A549 (cell line): Measurements from ENCODE around the gene CDC5L. TPM values are rescaled to one million over a fixed set of nuclear protein-coding genes. Genes with fewer than 3 reads are reported as not detected.

ENCODE experiments used
- ATAC-seq, 2 experiments: fragments of 200-7000 bp in 1 of 2; fragments of >200 bp in 1 of 2; cut with Nextera tagmentation in 1 of 2; cut with Tn5 transposase in 1 of 2; 3 replicates each; pipeline versions ENCODE4 v1.8.0 to v1.9.1; 2018 to 2020; ENCODE audit warnings: mild to moderate bottlenecking in 1 of 2, moderate library complexity in 1 of 2
- CTCF ChIA-PET: fragments of 300-600 bp; sonication (Branson Sonifier 250); formaldehyde crosslinking; extraction: SDS; loops from one replicate; lab custom pipeline; 2021; ENCODE audit warnings: antibody characterized with exemption, inconsistent platforms; lab: Yijun Ruan, JAX
- POLR2A ChIA-PET: fragments of 350-600 bp; formaldehyde crosslinking; extraction: SDS; loops from one replicate; lab custom pipeline; 2021; ENCODE audit warnings: antibody characterized with exemption, inconsistent platforms; lab: Yijun Ruan, JAX
- DNase-seq, 2 experiments: peaks; one replicate each; pipeline versions ENCODE4 v3.0.0 to v3.0.0-alpha.2; 2011 to 2016; ENCODE audit warnings: low read depth in 1 of 2, low spot score in 1 of 2
- FAIRE-seq: peaks from 2 replicates; lab custom pipeline; 2011; peaks lifted over from hg19 to GRCh38; lab: Jason Lieb, UNC
- H3K27ac ChIP-seq, 2 experiments: fragments of >200 bp; sonication (Bioruptor Twin); formaldehyde crosslinking; 3 replicates each; pipeline ENCODE4 v1.5.1; 2016 to 2017
- H3K4me1 ChIP-seq: fragments of >200 bp; sonication (Bioruptor Twin); formaldehyde crosslinking; 3 replicates; pipeline ENCODE4 v1.6.1; 2016
- H3K4me2 ChIP-seq: fragments of >200 bp; sonication (Bioruptor Twin); formaldehyde crosslinking; 3 replicates; pipeline ENCODE4 v1.6.1; 2016
- H3K4me3 ChIP-seq: fragments of >200 bp; sonication (Bioruptor Twin); formaldehyde crosslinking; 3 replicates; pipeline ENCODE4 v1.5.1; 2016
- H3K9me3 ChIP-seq: fragments of >200 bp; sonication (Bioruptor Twin); formaldehyde crosslinking; 3 replicates; pipeline ENCODE4 v1.6.1; 2016
- CBX2 ChIP-seq: fragments of 200-600 bp; sonication (generic); IDR thresholded peaks from 2 replicates; pipeline ENCODE4 v1.6.1; 2016; ENCODE audit warnings: low read depth, mild to moderate bottlenecking, borderline replicate concordance
- CBX8 ChIP-seq: fragments of 200-600 bp; sonication (generic); IDR thresholded peaks from 2 replicates; pipeline ENCODE4 v1.6.1; 2016
- CEBPB ChIP-seq, 2 experiments: fragments of >200 bp in 1 of 2; sonication (Bioruptor Twin) in 1 of 2; formaldehyde crosslinking in 1 of 2; IDR thresholded peaks; 2 replicates each; pipeline ENCODE4 v1.6.1; 2012 to 2016
- CHD4 ChIP-seq: fragments of 200-600 bp; sonication (generic); IDR thresholded peaks from 2 replicates; pipeline ENCODE4 v1.6.1; 2016; ENCODE audit warnings: antibody characterized with exemption, mild to moderate bottlenecking, borderline replicate concordance
- EHF ChIP-seq: fragments of 250-450 bp; sonication (Bioruptor Pico); IDR thresholded peaks from 2 replicates; pipeline ENCODE4 v1.5.0; 2020; ENCODE audit warnings: mild to moderate bottlenecking
- ESRRA ChIP-seq: fragments of 150-350 bp; IDR thresholded peaks from 2 replicates; pipeline ENCODE4 v1.6.1; 2014; ENCODE audit warnings: mild to moderate bottlenecking, low read length, borderline replicate concordance
- FOSL2 ChIP-seq, 2 experiments: fragments of 450-650 bp in 1 of 2; fragments of >200 bp in 1 of 2; sonication (Bioruptor Twin) in 1 of 2; formaldehyde crosslinking; IDR thresholded peaks; 2 replicates each; pipeline versions ENCODE4 v1.5.0 to v1.6.1; 2016 to 2020; ENCODE audit warnings: mild to moderate bottlenecking in 1 of 2, moderate library complexity in 1 of 2
- HDAC2 ChIP-seq: fragments of 200-600 bp; sonication (generic); IDR thresholded peaks from 2 replicates; pipeline ENCODE4 v1.6.1; 2016
- HEYL ChIP-seq: fragments of 250-450 bp; sonication (Bioruptor Pico); IDR thresholded peaks from 2 replicates; pipeline ENCODE4 v1.8.0; 2021; ENCODE audit warnings: mild to moderate bottlenecking, moderate library complexity
- HOXB13 ChIP-seq: fragments of 250-450 bp; sonication (Bioruptor Pico); IDR thresholded peaks from 2 replicates; pipeline ENCODE4 v1.5.0; 2020; ENCODE audit warnings: low read depth, mild to moderate bottlenecking, moderate library complexity
- JUN ChIP-seq, 2 experiments: fragments of >200 bp; sonication (Bioruptor Twin); formaldehyde crosslinking; IDR thresholded peaks; 2 replicates in 1 of 2; 3 replicates in 1 of 2; pipeline ENCODE4 v1.6.1; 2016 to 2017
- JUNB ChIP-seq: fragments of >200 bp; sonication (Bioruptor Twin); formaldehyde crosslinking; IDR thresholded peaks from 2 replicates; pipeline ENCODE4 v1.6.1; 2016
- NPAS2 ChIP-seq: fragments of 250-450 bp; sonication (Bioruptor Pico); IDR thresholded peaks from 2 replicates; pipeline ENCODE4 v1.8.0; 2022; ENCODE audit warnings: mild to moderate bottlenecking, moderate library complexity, borderline replicate concordance
- NR3C1 ChIP-seq: fragments of >200 bp; sonication (Bioruptor Twin); formaldehyde crosslinking; IDR thresholded peaks from 3 replicates; pipeline ENCODE4 v1.6.1; 2017
- POLR2A ChIP-seq: IDR thresholded peaks from 2 replicates; pipeline ENCODE4 v1.6.1; 2012; ENCODE audit warnings: mild to moderate bottlenecking, low read length
- RNF2 ChIP-seq: fragments of 200-600 bp; sonication (generic); IDR thresholded peaks from 2 replicates; pipeline ENCODE4 v1.6.1; 2016; ENCODE audit warnings: low read depth, mild to moderate bottlenecking, antibody characterized with exemption, moderate library complexity, borderline replicate concordance
- SREBF2 ChIP-seq: fragments of 450-650 bp; IDR thresholded peaks from 2 replicates; pipeline ENCODE4 v1.6.1; 2014; ENCODE audit warnings: mild to moderate bottlenecking, moderate library complexity
- TFCP2L1 ChIP-seq: fragments of 250-450 bp; sonication (Bioruptor Pico); IDR thresholded peaks from 2 replicates; pipeline ENCODE4 v1.5.0; 2021; ENCODE audit warnings: mild to moderate bottlenecking
- ZC3H11A ChIP-seq: fragments of 450-650 bp; IDR thresholded peaks from 2 replicates; pipeline ENCODE4 v1.6.1; 2014; ENCODE audit warnings: antibody characterized with exemption, mild to moderate bottlenecking
- ZFP36 ChIP-seq: fragments of 450-650 bp; IDR thresholded peaks from 2 replicates; pipeline ENCODE4 v1.6.1; 2014; ENCODE audit warnings: borderline replicate concordance; ENCODE audit not compliant: partially characterized antibody
- ZNF302 ChIP-seq: fragments of 250-450 bp; sonication (Bioruptor Pico); IDR thresholded peaks from 2 replicates; pipeline ENCODE4 v1.9.0; 2021; ENCODE audit warnings: inconsistent platforms, mild to moderate bottlenecking, moderate library complexity
- WGBS: methylation state at CpG from one replicate; pipeline ENCODE4 v1.1.6; 2017; ENCODE audit errors: missing lambda C conversion rate; 5-methylcytosine and 5-hydroxymethylcytosine counted together
- polyA plus RNA-seq, 4 experiments: library from polyadenylated mRNA; depleted of rRNA in 3 of 4; stranded (reverse); fragments of >200 nt; fragmentation: RNase III in 1 of 4; extraction: RNeasy Plus Mini Kit Qiagen cat#74134 plus additional on column Dnase treatment in 1 of 4; gene quantifications; 2 replicates in 3 of 4; 3 replicates in 1 of 4; pipeline ENCODE4 v1.2.3, GENCODE V29; 2011 to 2017
- TF ChIP-seq, protein P1 (sequence below): fragments of 200-600 bp; sonication (generic); IDR thresholded peaks from 2 replicates; pipeline ENCODE4 v1.6.1; 2016; ENCODE audit warnings: antibody characterized with exemption, mild to moderate bottlenecking, moderate library complexity
- TF ChIP-seq, protein P2 (sequence below): IDR thresholded peaks from 2 replicates; pipeline ENCODE4 v1.6.1; 2012
- TF ChIP-seq, protein P3 (sequence below): fragments of 450-650 bp; IDR thresholded peaks from 2 replicates; pipeline ENCODE4 v1.6.1; 2014; ENCODE audit warnings: antibody characterized with exemption
- TF ChIP-seq, protein P4 (sequence below): fragments of >200 bp; sonication (Bioruptor Twin); formaldehyde crosslinking; IDR thresholded peaks from 2 replicates; pipeline ENCODE4 v1.6.1; 2016
- TF ChIP-seq, protein P5 (sequence below): IDR thresholded peaks from 2 replicates; pipeline ENCODE4 v1.6.1; 2012; ENCODE audit warnings: low read depth, borderline replicate concordance
- TF ChIP-seq, protein P6 (sequence below): fragments of >200 bp; sonication (Bioruptor Twin); formaldehyde crosslinking; IDR thresholded peaks from 3 replicates; pipeline ENCODE4 v1.6.1; 2016

CDC5L gene
- polyA plus RNA-seq, 2 of the 4 experiments (the other 2 are of a cell fraction): 12.8 to 20.5 TPM

DNA sequence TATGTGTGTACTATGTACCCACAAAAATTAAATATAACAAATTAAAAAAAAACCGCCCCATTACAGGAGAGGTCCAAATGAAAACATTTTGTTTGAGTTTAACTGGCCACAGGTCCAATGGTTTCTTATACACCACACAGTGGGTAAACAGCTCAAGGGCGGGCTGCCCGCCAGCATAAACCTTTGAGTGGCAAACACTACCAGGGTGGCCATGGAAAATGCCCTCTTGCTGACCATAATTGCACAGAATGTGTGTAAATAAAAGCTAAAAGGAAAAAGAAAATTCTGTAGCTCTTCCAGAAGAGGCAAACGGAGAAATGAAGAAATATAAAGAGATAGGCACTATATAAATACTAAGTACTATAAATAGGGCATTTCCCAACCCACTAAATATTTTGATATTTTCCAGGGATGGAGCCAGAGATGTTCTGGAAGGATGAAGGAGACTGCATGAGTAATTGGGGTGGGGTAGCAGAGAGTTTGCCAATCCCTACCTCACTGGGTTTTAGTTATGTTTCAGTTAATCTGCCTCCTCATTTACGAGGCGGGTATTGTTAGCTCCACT is 1.1 kb upstream of the CDC5L start:
- CTCF ChIA-PET: interaction anchor here (0.5 to 1.2 kb wide), 2 partner anchors 45 to 170 kb away, joined by 3 read pairs; no protein-coding TSS in a partner anchor
- 36% methylated on average over 6 of the region's 6 CpGs for WGBS
- Histone ChIP-seq H3K27ac (peak overlapping the region; percentile 94 to 95), H3K4me2 (peak overlapping the region; percentile 80), H3K4me1 (peaks cover 25% of the 10 kb centered on the region), H3K4me3 (peak overlapping the region; percentile 79), H3K9me3 (no peaks in the 10 kb centered on the region)
- POLR2A ChIA-PET: interaction anchor here (0.6 to 2.3 kb wide), 2 partner anchors 82 to 140 kb away, joined by 3 to 6 read pairs; partner anchors contain the start of gene HSP90AB1
- FAIRE-seq (no peak), DNase-seq (no peak), ATAC-seq (no peak)
- TF ChIP-seq ZNF302 (CRISPR knock-in tag): no peak
- no peak for TF ChIP-seq ZC3H11A
- TF ChIP-seq NR3C1: no peak
- TF ChIP-seq, protein P1, sequence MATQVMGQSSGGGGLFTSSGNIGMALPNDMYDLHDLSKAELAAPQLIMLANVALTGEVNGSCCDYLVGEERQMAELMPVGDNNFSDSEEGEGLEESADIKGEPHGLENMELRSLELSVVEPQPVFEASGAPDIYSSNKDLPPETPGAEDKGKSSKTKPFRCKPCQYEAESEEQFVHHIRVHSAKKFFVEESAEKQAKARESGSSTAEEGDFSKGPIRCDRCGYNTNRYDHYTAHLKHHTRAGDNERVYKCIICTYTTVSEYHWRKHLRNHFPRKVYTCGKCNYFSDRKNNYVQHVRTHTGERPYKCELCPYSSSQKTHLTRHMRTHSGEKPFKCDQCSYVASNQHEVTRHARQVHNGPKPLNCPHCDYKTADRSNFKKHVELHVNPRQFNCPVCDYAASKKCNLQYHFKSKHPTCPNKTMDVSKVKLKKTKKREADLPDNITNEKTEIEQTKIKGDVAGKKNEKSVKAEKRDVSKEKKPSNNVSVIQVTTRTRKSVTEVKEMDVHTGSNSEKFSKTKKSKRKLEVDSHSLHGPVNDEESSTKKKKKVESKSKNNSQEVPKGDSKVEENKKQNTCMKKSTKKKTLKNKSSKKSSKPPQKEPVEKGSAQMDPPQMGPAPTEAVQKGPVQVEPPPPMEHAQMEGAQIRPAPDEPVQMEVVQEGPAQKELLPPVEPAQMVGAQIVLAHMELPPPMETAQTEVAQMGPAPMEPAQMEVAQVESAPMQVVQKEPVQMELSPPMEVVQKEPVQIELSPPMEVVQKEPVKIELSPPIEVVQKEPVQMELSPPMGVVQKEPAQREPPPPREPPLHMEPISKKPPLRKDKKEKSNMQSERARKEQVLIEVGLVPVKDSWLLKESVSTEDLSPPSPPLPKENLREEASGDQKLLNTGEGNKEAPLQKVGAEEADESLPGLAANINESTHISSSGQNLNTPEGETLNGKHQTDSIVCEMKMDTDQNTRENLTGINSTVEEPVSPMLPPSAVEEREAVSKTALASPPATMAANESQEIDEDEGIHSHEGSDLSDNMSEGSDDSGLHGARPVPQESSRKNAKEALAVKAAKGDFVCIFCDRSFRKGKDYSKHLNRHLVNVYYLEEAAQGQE: no peak
- no peak for TF ChIP-seq NPAS2
- no peak for TF ChIP-seq EHF (CRISPR knock-in tag)

DNA sequence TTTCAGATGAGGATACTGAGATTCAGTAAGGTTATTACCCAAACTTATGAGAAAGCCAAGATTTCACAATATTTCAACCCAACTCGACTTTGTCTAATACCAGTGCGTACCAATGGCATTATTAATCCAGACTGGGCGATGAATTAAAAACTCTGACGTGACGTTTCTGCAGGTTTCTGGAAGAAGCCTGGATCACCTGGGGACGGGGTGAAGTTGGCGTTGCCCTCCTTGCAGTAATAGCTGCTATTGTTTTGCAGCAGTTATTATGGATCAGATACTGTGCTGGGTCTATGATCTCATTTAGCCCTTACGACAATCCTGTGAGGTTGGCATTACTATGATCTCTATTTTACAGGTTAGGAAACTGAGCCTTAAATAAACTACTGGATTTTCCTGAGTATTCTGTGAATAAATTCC is 569 bp upstream of the CDC5L start:
- H3K4me1 ChIP-seq: peaks cover 25% of the 10 kb centered on the region
- H3K4me3 ChIP-seq: peak overlapping the region; percentile 79
- peak in 1 of 2 experiments; percentile 21 for DNase-seq
- CTCF ChIA-PET: interaction anchor here (1.2 kb wide), 1 partner anchor 45 kb away, joined by 3 read pairs; no protein-coding TSS in a partner anchor
- POLR2A ChIA-PET: interaction anchor here (2.3 kb wide), 1 partner anchor 140 kb away, joined by 6 read pairs; the partner anchor contains the start of gene HSP90AB1
- no peaks in the 10 kb centered on the region for H3K9me3 ChIP-seq
- no peak for FAIRE-seq
- WGBS: under 1% methylated on average over 8 of the region's 8 CpGs
- ATAC-seq: peak; percentile 54 to 65; a peak in 5 of 6 replicates
- H3K27ac ChIP-seq: peak overlapping the region; percentile 94 to 95
- TF ChIP-seq HDAC2: no peak
- TF ChIP-seq CEBPB (IDR thresholded peaks at IDR 0.05): no peak
- TF ChIP-seq, protein P2, sequence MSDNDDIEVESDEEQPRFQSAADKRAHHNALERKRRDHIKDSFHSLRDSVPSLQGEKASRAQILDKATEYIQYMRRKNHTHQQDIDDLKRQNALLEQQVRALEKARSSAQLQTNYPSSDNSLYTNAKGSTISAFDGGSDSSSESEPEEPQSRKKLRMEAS: no peak
- no peak for TF ChIP-seq ZC3H11A
- TF ChIP-seq RNF2: no peak
- TF ChIP-seq ESRRA: no peak
- no peak for TF ChIP-seq HEYL (CRISPR knock-in tag)
- TF ChIP-seq ZFP36: no peak
- no peak for TF ChIP-seq FOSL2 (IDR thresholded peaks at IDR 0.05)
- TF ChIP-seq FOSL2 (CRISPR knock-in tag; IDR thresholded peaks at IDR 0.05): no peak
- H3K4me2 ChIP-seq: peak overlapping the region; percentile 80

DNA sequence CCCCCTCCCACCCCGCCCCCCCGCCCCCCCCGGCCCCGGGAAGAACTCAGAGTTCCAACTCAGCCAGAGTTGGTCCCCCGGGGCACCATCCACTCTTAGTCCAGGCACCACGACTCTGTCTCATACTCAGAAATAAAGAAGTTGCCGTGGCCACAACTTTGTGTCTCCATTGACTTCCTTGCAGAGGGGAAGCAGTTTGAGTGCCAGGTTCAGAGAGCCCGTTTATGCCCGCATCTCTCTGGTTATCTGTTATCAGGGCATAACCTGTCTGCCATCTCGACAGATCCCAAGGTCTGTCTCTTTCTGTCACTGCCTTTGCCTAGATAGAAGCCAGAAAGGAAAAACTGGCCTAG is 605 bp downstream of the CDC5L start:
- POLR2A ChIA-PET: interaction anchor here (0.7 to 2.3 kb wide), 3 partner anchors 9 to 1536 kb away, joined by 4 to 6 read pairs (median 5); partner anchors contain the start of gene HSP90AB1
- TF ChIP-seq HDAC2 (no peak), SREBF2 (no peak), CBX2 (no peak), CHD4 (no peak), POLR2A (no peak), HOXB13 (CRISPR knock-in tag) (no peak), JUN (IDR thresholded peaks at IDR 0.05) (no peak), ZC3H11A (no peak), TFCP2L1 (no peak), ESRRA (no peak), CBX8 (no peak), JUNB (no peak)
- TF ChIP-seq, protein P3, sequence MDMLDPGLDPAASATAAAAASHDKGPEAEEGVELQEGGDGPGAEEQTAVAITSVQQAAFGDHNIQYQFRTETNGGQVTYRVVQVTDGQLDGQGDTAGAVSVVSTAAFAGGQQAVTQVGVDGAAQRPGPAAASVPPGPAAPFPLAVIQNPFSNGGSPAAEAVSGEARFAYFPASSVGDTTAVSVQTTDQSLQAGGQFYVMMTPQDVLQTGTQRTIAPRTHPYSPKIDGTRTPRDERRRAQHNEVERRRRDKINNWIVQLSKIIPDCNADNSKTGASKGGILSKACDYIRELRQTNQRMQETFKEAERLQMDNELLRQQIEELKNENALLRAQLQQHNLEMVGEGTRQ: no peak
- TF ChIP-seq, protein P4, sequence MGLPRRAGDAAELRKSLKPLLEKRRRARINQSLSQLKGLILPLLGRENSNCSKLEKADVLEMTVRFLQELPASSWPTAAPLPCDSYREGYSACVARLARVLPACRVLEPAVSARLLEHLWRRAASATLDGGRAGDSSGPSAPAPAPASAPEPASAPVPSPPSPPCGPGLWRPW: no peak
- TF ChIP-seq, protein P5, sequence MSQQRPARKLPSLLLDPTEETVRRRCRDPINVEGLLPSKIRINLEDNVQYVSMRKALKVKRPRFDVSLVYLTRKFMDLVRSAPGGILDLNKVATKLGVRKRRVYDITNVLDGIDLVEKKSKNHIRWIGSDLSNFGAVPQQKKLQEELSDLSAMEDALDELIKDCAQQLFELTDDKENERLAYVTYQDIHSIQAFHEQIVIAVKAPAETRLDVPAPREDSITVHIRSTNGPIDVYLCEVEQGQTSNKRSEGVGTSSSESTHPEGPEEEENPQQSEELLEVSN: no peak
- TF ChIP-seq, protein P6, sequence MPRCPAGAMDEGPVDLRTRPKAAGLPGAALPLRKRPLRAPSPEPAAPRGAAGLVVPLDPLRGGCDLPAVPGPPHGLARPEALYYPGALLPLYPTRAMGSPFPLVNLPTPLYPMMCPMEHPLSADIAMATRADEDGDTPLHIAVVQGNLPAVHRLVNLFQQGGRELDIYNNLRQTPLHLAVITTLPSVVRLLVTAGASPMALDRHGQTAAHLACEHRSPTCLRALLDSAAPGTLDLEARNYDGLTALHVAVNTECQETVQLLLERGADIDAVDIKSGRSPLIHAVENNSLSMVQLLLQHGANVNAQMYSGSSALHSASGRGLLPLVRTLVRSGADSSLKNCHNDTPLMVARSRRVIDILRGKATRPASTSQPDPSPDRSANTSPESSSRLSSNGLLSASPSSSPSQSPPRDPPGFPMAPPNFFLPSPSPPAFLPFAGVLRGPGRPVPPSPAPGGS: no peak

More for the DNA sequence above, 605 bp downstream of the CDC5L start:
- Histone ChIP-seq H3K4me3 (peak overlapping the region; percentile 79), H3K9me3 (no peaks in the 10 kb centered on the region), H3K4me2 (peak overlapping the region; percentile 94), H3K27ac (peak overlapping the region; percentile 94 to 95), H3K4me1 (peaks cover 25% of the 10 kb centered on the region)
- FAIRE-seq (no peak), ATAC-seq (peak in 1 of 2 experiments; percentile 19; a peak in 1 of 6 replicates), DNase-seq (no peak)
- WGBS: 3% methylated on average over 4 of the region's 10 CpGs
- CTCF ChIA-PET: no interaction called here
